ENCODE measurements around the gene STAG3. TPM values are rescaled to one million over a fixed set of nuclear protein-coding genes. Genes with fewer than 3 reads are reported as not detected.

STAG3 gene
- total RNA-seq, 1 experiment from 2014 or later: 3.1 TPM

GRCh38 chr7:100154651-100155491 lies 22.8 kb upstream of the STAG3 start:
- Histone ChIP-seq H2BK120ac (ENCODE audit: low read depth, low read length, poor library complexity, severe bottlenecking) (no peak overlapping the region), H2BK5ac (ENCODE audit: insufficient read length, low read length) (no peak overlapping the region), H3K27me3 (ENCODE audit: insufficient read depth, low read length) (no peaks in the 10 kb centered on the region), H4K5ac (ENCODE audit: insufficient read length, low read depth, low read length) (no peak overlapping the region), H3T11ph (ENCODE audit: low read length) (no peak overlapping the region), H3K18ac (ENCODE audit: insufficient read length, low read depth, low read length) (no peak overlapping the region), H3K9me3 (ENCODE audit: control insufficient read depth, low read depth, low read length) (no peaks in the 10 kb centered on the region), H3K56ac (ENCODE audit: insufficient read length, low read depth, low read length) (no peak overlapping the region), H2AFZ (ENCODE audit: low read length) (no peak overlapping the region), H3K79me1 (ENCODE audit: insufficient read depth, low read depth, low read length, poor library complexity, severe bottlenecking) (peaks cover 2% of the 10 kb centered on the region), H3K4me2 (ENCODE audit: insufficient read depth, insufficient read length, low read length) (no peak overlapping the region), H2AK5ac (ENCODE audit: insufficient read length, low read length) (no peak overlapping the region), H3K4me1 (ENCODE audit: insufficient read depth, low read length) (no peaks in the 10 kb centered on the region; the same call in 1 of the 2 replicates), H3K23ac (ENCODE audit: insufficient read length, low read depth, low read length) (no peak overlapping the region), H3K23me2 (ENCODE audit: insufficient read length, low read depth, low read length, poor library complexity, severe bottlenecking) (peaks cover 10% of the 10 kb centered on the region), H2BK20ac (ENCODE audit: low read depth, low read length, poor library complexity, severe bottlenecking) (no peak overlapping the region), H3K79me2 (ENCODE audit: insufficient read depth, low read length) (no peaks in the 10 kb centered on the region), H4K91ac (ENCODE audit: insufficient read length, low read depth, low read length) (no peak overlapping the region), H3K9ac (ENCODE audit: extremely low read depth, insufficient read length, low read length) (no peak overlapping the region), H4K20me1 (ENCODE audit: control insufficient read depth, insufficient read depth, insufficient read length) (no peaks in the 10 kb centered on the region), H3K27ac (ENCODE audit: insufficient read length, low read depth, low read length) (no peak overlapping the region), H2BK15ac (ENCODE audit: low read depth, low read length) (no peak overlapping the region), H3K14ac (ENCODE audit: insufficient read depth, low read length) (no peak overlapping the region; the same call in 1 of the 2 replicates), H4K8ac (replicated peaks; ENCODE audit: insufficient read length, low read depth, low read length) (no peak overlapping the region), H3K4ac (ENCODE audit: low read depth, low read length) (no peak overlapping the region), H2BK12ac (ENCODE audit: insufficient read length, low read depth, low read length) (no peak overlapping the region)
- Mint-ChIP-seq H3K9me3 (no peaks in the 10 kb centered on the region), H3K4me3 (no peak overlapping the region; a peak in 1 of 5 replicates), H3K4me1 (peaks cover 23 to 34% of the 10 kb centered on the region in 2 experiments), H3K27me3 (ENCODE audit: low read depth) (no peaks in the 10 kb centered on the region; the same call in 1 of the 2 replicates), H3K27ac (no peak overlapping the region), H3K36me3 (ENCODE audit: insufficient read depth in 1 of 3, low read depth in 3 of 3) (peaks cover 26 to 66% (median 63%) of the 10 kb centered on the region in 3 experiments)
- WGBS (ENCODE audit: extremely low coverage, insufficient read length, low lambda C conversion rate): no CpG with 5 or more reads among the region's 30 CpGs
- TF ChIP-seq, protein P1, sequence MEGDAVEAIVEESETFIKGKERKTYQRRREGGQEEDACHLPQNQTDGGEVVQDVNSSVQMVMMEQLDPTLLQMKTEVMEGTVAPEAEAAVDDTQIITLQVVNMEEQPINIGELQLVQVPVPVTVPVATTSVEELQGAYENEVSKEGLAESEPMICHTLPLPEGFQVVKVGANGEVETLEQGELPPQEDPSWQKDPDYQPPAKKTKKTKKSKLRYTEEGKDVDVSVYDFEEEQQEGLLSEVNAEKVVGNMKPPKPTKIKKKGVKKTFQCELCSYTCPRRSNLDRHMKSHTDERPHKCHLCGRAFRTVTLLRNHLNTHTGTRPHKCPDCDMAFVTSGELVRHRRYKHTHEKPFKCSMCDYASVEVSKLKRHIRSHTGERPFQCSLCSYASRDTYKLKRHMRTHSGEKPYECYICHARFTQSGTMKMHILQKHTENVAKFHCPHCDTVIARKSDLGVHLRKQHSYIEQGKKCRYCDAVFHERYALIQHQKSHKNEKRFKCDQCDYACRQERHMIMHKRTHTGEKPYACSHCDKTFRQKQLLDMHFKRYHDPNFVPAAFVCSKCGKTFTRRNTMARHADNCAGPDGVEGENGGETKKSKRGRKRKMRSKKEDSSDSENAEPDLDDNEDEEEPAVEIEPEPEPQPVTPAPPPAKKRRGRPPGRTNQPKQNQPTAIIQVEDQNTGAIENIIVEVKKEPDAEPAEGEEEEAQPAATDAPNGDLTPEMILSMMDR (conservative IDR thresholded peaks at IDR 0.05): no peak
- no peak for DNase-seq

Measured in H9 (cell line).